ENCODE measurements around the gene PRRC2A. TPM values are rescaled to one million over a fixed set of nuclear protein-coding genes. Genes with fewer than 3 reads are reported as not detected.

Gene PRRC2A
- total RNA-seq, 1 experiment from 2014 or later: 318 TPM

GRCh38 chr6:31579546-31580437 is 40.7 kb upstream of the PRRC2A start:
- intact Hi-C loops (cut with micrococcal nuclease; ENCODE audit: unreplicated experiment): loop anchor here (2.0 kb wide), 1 partner anchor 17 kb away; no protein-coding TSS in a partner anchor
- BruUV-seq (replicated peaks): no TSS peak

More at GRCh38 chr6:31579546-31580437, 40.7 kb upstream of the PRRC2A start:
- ChIA-PET CTCF (interaction anchor here (0.6 to 3.0 kb wide), 6 partner anchors 13 to 54 kb away, joined by 3 to 22 read pairs (median 10); partner anchors contain the start of genes ATP6V1G2, NCR3 and NFKBIL1), POLR2A (interaction anchor here (0.7 to 1.1 kb wide), 2 partner anchors 30 to 71 kb away, joined by 4 to 5 read pairs; no protein-coding TSS in a partner anchor)
- H3K27me3 ChIP-seq (ENCODE audit: control insufficient read depth, insufficient read depth, low read length): no peaks in the 10 kb centered on the region
- in situ Hi-C loops (cut with HindIII; ENCODE audit: low pct_unique_long_range_greater_than_20kb, low sequenced_read_pairs): no loop called here
- peak overlapping the region in 1 of 2 experiments; percentile 80; a peak in 1 of 4 replicates for H3K4me3 ChIP-seq (ENCODE audit: low read depth in 2 of 2, low read length in 2 of 2)
- peaks cover 22% of the 10 kb centered on the region for H3K4me1 ChIP-seq (ENCODE audit: control insufficient read depth, insufficient read depth, low read length)
- ATAC-seq: no peak
- TF ChIP-seq TCF7L2 (IDR thresholded peaks at IDR 0.05; ENCODE audit: low read depth, low read length): no peak
- no peak for TF ChIP-seq REST (IDR thresholded peaks at IDR 0.05; ENCODE audit: insufficient read depth in 1 of 2, low read depth in 2 of 2, low read length in 1 of 2)
- TF ChIP-seq SIN3A (IDR thresholded peaks at IDR 0.05; ENCODE audit: borderline replicate concordance, insufficient read depth, low read depth, low read length): no peak
- TF ChIP-seq POLR2AphosphoS5 (IDR thresholded peaks at IDR 0.05; ENCODE audit: low read depth, low read length): no peak
- TF ChIP-seq CTCF (IDR thresholded peaks at IDR 0.05): no peak
- no peaks in the 10 kb centered on the region for H3K9me3 ChIP-seq (ENCODE audit: control insufficient read depth, insufficient read depth, low read depth, low read length)
- DNase-seq (ENCODE audit: low read depth, low spot score): no peak
- H3K27ac ChIP-seq (ENCODE audit: low read length): peak overlapping the region; percentile 46
- no peaks in the 10 kb centered on the region for H3K36me3 ChIP-seq (ENCODE audit: control insufficient read depth, insufficient read depth, low read length)

Measured in Panc1 (cell line).